ENCODE measurements around the gene C11orf16. TPM values are rescaled to one million over a fixed set of nuclear protein-coding genes. Genes with fewer than 3 reads are reported as not detected.
A peak's percentile ranks its signal among the peaks of the same experiment; 100 is the strongest.

C11orf16 gene
- total RNA-seq, 1 donor from 2014 or later: not detected

GRCh38 chr11:8963569-8964323 is 31.0 kb upstream of the C11orf16 start:
- peaks cover 47% of the 10 kb centered on the region for H3K79me2 ChIP-seq (ENCODE audit: insufficient read depth, low read length)
- Mint-ChIP-seq H3K4me1 (ENCODE audit: low read depth, unreplicated experiment) (peaks cover 10% of the 10 kb centered on the region), H3K36me3 (ENCODE audit: low read depth, unreplicated experiment) (no peaks in the 10 kb centered on the region), H3K27ac (ENCODE audit: unreplicated experiment) (peak overlapping the region; percentile 73), H3K27me3 (ENCODE audit: low read depth, unreplicated experiment) (no peaks in the 10 kb centered on the region), H3K9me3 (ENCODE audit: unreplicated experiment) (no peaks in the 10 kb centered on the region), H3K4me3 (ENCODE audit: unreplicated experiment) (peak overlapping the region; percentile 96)
- FAIRE-seq (no peak), DNase-seq (ENCODE audit: low read depth) (peak; percentile 44)
- no peaks in the 10 kb centered on the region for H3K36me3 ChIP-seq (ENCODE audit: insufficient read depth, low read length)
- H3K4me1 ChIP-seq (ENCODE audit: insufficient read depth, low read length): peaks cover 10% of the 10 kb centered on the region
- peak overlapping the region; percentile 97 for H3K4me2 ChIP-seq (ENCODE audit: low read length)
- H4K20me1 ChIP-seq (ENCODE audit: insufficient read depth, low read length): peaks cover 11% of the 10 kb centered on the region
- no peaks in the 10 kb centered on the region for H3K27me3 ChIP-seq (ENCODE audit: insufficient read depth, low read length)
- peak overlapping the region; percentile 80 for H3K4me3 ChIP-seq (ENCODE audit: insufficient read depth, low read depth, low read length)
- TF ChIP-seq EZH2 (IDR thresholded peaks at IDR 0.05; ENCODE audit: insufficient read depth, low read length): no peak
- TF ChIP-seq, protein P1, sequence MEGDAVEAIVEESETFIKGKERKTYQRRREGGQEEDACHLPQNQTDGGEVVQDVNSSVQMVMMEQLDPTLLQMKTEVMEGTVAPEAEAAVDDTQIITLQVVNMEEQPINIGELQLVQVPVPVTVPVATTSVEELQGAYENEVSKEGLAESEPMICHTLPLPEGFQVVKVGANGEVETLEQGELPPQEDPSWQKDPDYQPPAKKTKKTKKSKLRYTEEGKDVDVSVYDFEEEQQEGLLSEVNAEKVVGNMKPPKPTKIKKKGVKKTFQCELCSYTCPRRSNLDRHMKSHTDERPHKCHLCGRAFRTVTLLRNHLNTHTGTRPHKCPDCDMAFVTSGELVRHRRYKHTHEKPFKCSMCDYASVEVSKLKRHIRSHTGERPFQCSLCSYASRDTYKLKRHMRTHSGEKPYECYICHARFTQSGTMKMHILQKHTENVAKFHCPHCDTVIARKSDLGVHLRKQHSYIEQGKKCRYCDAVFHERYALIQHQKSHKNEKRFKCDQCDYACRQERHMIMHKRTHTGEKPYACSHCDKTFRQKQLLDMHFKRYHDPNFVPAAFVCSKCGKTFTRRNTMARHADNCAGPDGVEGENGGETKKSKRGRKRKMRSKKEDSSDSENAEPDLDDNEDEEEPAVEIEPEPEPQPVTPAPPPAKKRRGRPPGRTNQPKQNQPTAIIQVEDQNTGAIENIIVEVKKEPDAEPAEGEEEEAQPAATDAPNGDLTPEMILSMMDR (IDR thresholded peaks at IDR 0.05; ENCODE audit: insufficient read depth, low read depth, low read length): no peak
- peak overlapping the region; percentile 82 for H3K27ac ChIP-seq (ENCODE audit: low read depth, low read length)
- no peaks in the 10 kb centered on the region for H3K9me3 ChIP-seq (ENCODE audit: insufficient read depth, low read depth, low read length)
- peak overlapping the region; percentile 88 for H3K9ac ChIP-seq (ENCODE audit: low read length)
- peak overlapping the region; percentile 97 for H2AFZ ChIP-seq (ENCODE audit: low read depth, low read length)

GRCh38 chr11:8962841-8963240 is 30.1 kb upstream of the C11orf16 start:
- Histone ChIP-seq H2AFZ (ENCODE audit: low read depth, low read length) (no peak overlapping the region), H3K9me3 (ENCODE audit: insufficient read depth, low read depth, low read length) (no peaks in the 10 kb centered on the region), H3K27me3 (ENCODE audit: insufficient read depth, low read length) (no peaks in the 10 kb centered on the region), H3K79me2 (ENCODE audit: insufficient read depth, low read length) (peaks cover 52% of the 10 kb centered on the region), H3K4me2 (ENCODE audit: low read length) (peak overlapping the region; percentile 97), H4K20me1 (ENCODE audit: insufficient read depth, low read length) (peaks cover 14% of the 10 kb centered on the region), H3K9ac (ENCODE audit: low read length) (peak overlapping the region; percentile 88), H3K36me3 (ENCODE audit: insufficient read depth, low read length) (no peaks in the 10 kb centered on the region), H3K4me3 (ENCODE audit: insufficient read depth, low read depth, low read length) (peak overlapping the region; percentile 80), H3K27ac (ENCODE audit: low read depth, low read length) (no peak overlapping the region), H3K4me1 (ENCODE audit: insufficient read depth, low read length) (peaks cover 10% of the 10 kb centered on the region)
- Mint-ChIP-seq H3K27ac (ENCODE audit: unreplicated experiment) (no peak overlapping the region), H3K4me3 (ENCODE audit: unreplicated experiment) (peak overlapping the region; percentile 96), H3K36me3 (ENCODE audit: low read depth, unreplicated experiment) (no peaks in the 10 kb centered on the region), H3K4me1 (ENCODE audit: low read depth, unreplicated experiment) (peaks cover 10% of the 10 kb centered on the region), H3K9me3 (ENCODE audit: unreplicated experiment) (no peaks in the 10 kb centered on the region), H3K27me3 (ENCODE audit: low read depth, unreplicated experiment) (no peaks in the 10 kb centered on the region)
- DNase-seq (ENCODE audit: low read depth): no peak
- TF ChIP-seq EZH2 (IDR thresholded peaks at IDR 0.05; ENCODE audit: insufficient read depth, low read length): no peak
- FAIRE-seq: no peak

DNA sequence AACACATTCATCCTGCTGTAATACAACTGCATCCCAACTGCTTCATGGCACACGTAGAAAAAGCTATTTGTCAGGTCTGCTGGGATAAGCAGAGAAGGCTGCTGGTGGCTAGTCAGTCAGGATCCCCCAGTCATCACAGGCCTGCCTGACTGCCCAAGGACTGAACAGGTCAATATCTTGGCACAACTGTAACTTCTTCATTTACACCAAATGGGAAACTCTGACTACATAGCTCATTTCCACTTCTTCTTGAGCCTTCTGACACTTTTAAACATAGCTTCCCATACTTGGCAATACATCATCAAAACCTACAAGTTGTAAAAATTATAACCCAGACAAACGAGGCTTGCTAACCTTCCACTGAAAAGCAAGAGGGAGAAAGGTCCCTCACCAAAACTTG is 28.7 kb upstream of the C11orf16 start:
- no peaks in the 10 kb centered on the region for H3K9me3 ChIP-seq (ENCODE audit: insufficient read depth, low read depth, low read length)
- Mint-ChIP-seq H3K4me3 (ENCODE audit: unreplicated experiment) (no peak overlapping the region), H3K27me3 (ENCODE audit: low read depth, unreplicated experiment) (no peaks in the 10 kb centered on the region), H3K4me1 (ENCODE audit: low read depth, unreplicated experiment) (peaks cover 10% of the 10 kb centered on the region), H3K36me3 (ENCODE audit: low read depth, unreplicated experiment) (peaks cover under 1% of the 10 kb centered on the region), H3K27ac (ENCODE audit: unreplicated experiment) (no peak overlapping the region), H3K9me3 (ENCODE audit: unreplicated experiment) (no peaks in the 10 kb centered on the region)
- H2AFZ ChIP-seq (ENCODE audit: low read depth, low read length): no peak overlapping the region
- no peaks in the 10 kb centered on the region for H3K27me3 ChIP-seq (ENCODE audit: insufficient read depth, low read length)
- peaks cover 10% of the 10 kb centered on the region for H3K4me1 ChIP-seq (ENCODE audit: insufficient read depth, low read length)
- no peak overlapping the region for H3K4me2 ChIP-seq (ENCODE audit: low read length)
- peaks cover 14% of the 10 kb centered on the region for H4K20me1 ChIP-seq (ENCODE audit: insufficient read depth, low read length)
- DNase-seq (ENCODE audit: low read depth) (no peak), FAIRE-seq (no peak)
- no peaks in the 10 kb centered on the region for H3K36me3 ChIP-seq (ENCODE audit: insufficient read depth, low read length)
- no peak overlapping the region for H3K9ac ChIP-seq (ENCODE audit: low read length)
- no peak overlapping the region for H3K4me3 ChIP-seq (ENCODE audit: insufficient read depth, low read depth, low read length)
- H3K79me2 ChIP-seq (ENCODE audit: insufficient read depth, low read length): peaks cover 62% of the 10 kb centered on the region
- no peak for TF ChIP-seq EZH2 (IDR thresholded peaks at IDR 0.05; ENCODE audit: insufficient read depth, low read length)
- TF ChIP-seq, protein P1 (IDR thresholded peaks at IDR 0.05; ENCODE audit: insufficient read depth, low read depth, low read length): no peak
- H3K27ac ChIP-seq (ENCODE audit: low read depth, low read length): no peak overlapping the region
